PC-9 (cell line): ENCODE measurements around the gene CDH24. TPM values are rescaled to one million over a fixed set of nuclear protein-coding genes. Genes with fewer than 3 reads are reported as not detected.

ENCODE experiments used
- BruUV-seq: library from RNA; stranded (reverse); fragments of 400-500 nt; replicated peaks from 2 replicates; lab custom pipeline; 2021; lab: Mats Ljungman, UMichigan
- CTCF ChIA-PET: fragments of 300-600 bp; sonication (Branson Sonifier 250); formaldehyde crosslinking; loops from one replicate; lab custom pipeline; 2022; ENCODE audit warnings: antibody characterized with exemption; lab: Charles Lee
- POLR2A ChIA-PET: fragments of 300-600 bp; sonication (Branson Sonifier 250); formaldehyde crosslinking; loops from one replicate; lab custom pipeline; 2022; ENCODE audit warnings: antibody characterized with exemption; ENCODE audit not compliant: unreplicated experiment; lab: Charles Lee
- DNase-seq, 2 experiments: peaks; one replicate each; pipeline versions ENCODE4 v3.0.0 to v3.0.0-alpha.2; 2015 to 2022; ENCODE audit warnings: mixed read lengths in 1 of 2
- H2AFZ ChIP-seq: fragments of 200-600 bp; sonication (generic); 2 replicates; pipeline ENCODE4 v1.8.1; 2017; ENCODE audit warnings: antibody characterized with exemption
- H3F3A ChIP-seq: fragments of 200-600 bp; sonication (generic); 2 replicates; pipeline ENCODE4 v1.8.1; 2017; ENCODE audit warnings: antibody characterized with exemption, mild to moderate bottlenecking, low read depth; ENCODE audit not compliant: insufficient read depth
- H3K27ac ChIP-seq: fragments of 200-600 bp; sonication (generic); 2 replicates; pipeline ENCODE4 v1.6.1; 2016; ENCODE audit warnings: mixed run types
- H3K27me3 ChIP-seq: fragments of 200-600 bp; sonication (generic); 2 replicates; pipeline ENCODE4 v1.6.1; 2016; ENCODE audit warnings: low read depth, mixed run types; ENCODE audit not compliant: insufficient read depth
- H3K36me3 ChIP-seq: fragments of 200-600 bp; sonication (generic); 2 replicates; pipeline ENCODE4 v1.6.1; 2016; ENCODE audit warnings: low read depth, mixed run types
- H3K4me1 ChIP-seq: fragments of 200-600 bp; sonication (generic); replicated peaks from 2 replicates; pipeline ENCODE4 v1.6.1; 2016; ENCODE audit warnings: mixed run types; ENCODE audit not compliant: insufficient read depth
- H3K4me2 ChIP-seq: fragments of 200-600 bp; sonication (generic); 2 replicates; pipeline ENCODE4 v1.6.1; 2017; ENCODE audit warnings: mixed run types
- H3K4me3 ChIP-seq: fragments of 200-600 bp; sonication (generic); 2 replicates; pipeline ENCODE4 v1.6.1; 2016; ENCODE audit warnings: mixed run types
- H3K79me2 ChIP-seq: fragments of 200-600 bp; sonication (generic); 2 replicates; pipeline ENCODE4 v1.6.1; 2017; ENCODE audit warnings: low read depth, mixed run types
- H3K9me2 ChIP-seq: fragments of 200-600 bp; sonication (generic); 2 replicates; pipeline ENCODE4 v1.8.1; 2017; ENCODE audit warnings: mild to moderate bottlenecking; ENCODE audit not compliant: insufficient read depth
- H3K9me3 ChIP-seq: fragments of 200-600 bp; sonication (generic); 2 replicates; pipeline ENCODE4 v1.8.1; 2016; ENCODE audit warnings: low read depth; ENCODE audit not compliant: insufficient read depth
- H4K20me1 ChIP-seq: fragments of 200-600 bp; sonication (generic); 2 replicates; pipeline ENCODE4 v1.8.1; 2017; ENCODE audit not compliant: insufficient read depth
- CTCF ChIP-seq: fragments of 200-600 bp; sonication (generic); conservative IDR thresholded peaks from 2 replicates; pipeline ENCODE4 v1.6.1; 2017; ENCODE audit warnings: mixed run types, antibody characterized with exemption, mild to moderate bottlenecking, moderate library complexity
- EZH2 ChIP-seq: fragments of 200-600 bp; sonication (generic); IDR thresholded peaks from 2 replicates; pipeline ENCODE4 v1.8.0; 2017; ENCODE audit warnings: antibody characterized with exemption, low read depth
- intact Hi-C: fragments of 100-400 bp; cut with micrococcal nuclease; formaldehyde crosslinking; loops from one replicate; pipeline ENCODE4 v1.10.0; 2022; ENCODE audit not compliant: unreplicated experiment
- total RNA-seq: library from RNA; stranded (reverse); gene quantifications from 2 replicates; pipeline ENCODE4 v1.2.3, GENCODE V29; 2021

Gene CDH24
- total RNA-seq, 1 experiment from 2014 or later, result 16.4 TPM

- peak overlapping the region; percentile 96 for H3K27ac ChIP-seq
- POLR2A ChIA-PET, result interaction anchor here (0.5 to 1.0 kb wide), 6 partner anchors 19 to 222 kb away, joined by 3 to 4 read pairs (median 3); partner anchors contain the start of gene AJUBA
- peaks cover 9% of the 10 kb centered on the region for H3K4me1 ChIP-seq
- H3K79me2 ChIP-seq, result peaks cover 28% of the 10 kb centered on the region
- intact Hi-C loops, result no loop called here
- H3F3A ChIP-seq, result 0 out of 2 replicates have a peak, but pooled peaks cover 5% of the 10 kb centered on the region
- no peaks in the 10 kb centered on the region for H3K9me3 ChIP-seq
- no peaks in the 10 kb centered on the region for H4K20me1 ChIP-seq
- H3K9me2 ChIP-seq, result no peaks in the 10 kb centered on the region
- H3K4me2 ChIP-seq, result peak overlapping the region; percentile 82
- BruUV-seq, result TSS peak; percentile 58
- CTCF ChIA-PET, result interaction anchor here (0.7 kb wide), 1 partner anchor 35 kb away, joined by 6 read pairs; no protein-coding TSS in a partner anchor
- no peaks in the 10 kb centered on the region for H3K27me3 ChIP-seq
- H3K4me3 ChIP-seq, result peak overlapping the region; percentile 88
- no peaks in the 10 kb centered on the region; the same call in 1 of the 2 replicates for H3K36me3 ChIP-seq
- no peak for DNase-seq
- TF ChIP-seq EZH2 (no peak), CTCF (no peak)
- H2AFZ ChIP-seq, result peak overlapping the region; percentile 85
Measured at GRCh38 chr14:23033801-23034497, 23.4 kb downstream of the CDH24 start.

- H3K27ac ChIP-seq, result no peak overlapping the region
- H3K79me2 ChIP-seq, result peaks cover 28% of the 10 kb centered on the region
- BruUV-seq, result no TSS peak
- POLR2A ChIA-PET, result no interaction called here
- 0 out of 2 replicates have a peak, but pooled peaks cover 5% of the 10 kb centered on the region for H3F3A ChIP-seq
- no peaks in the 10 kb centered on the region for H3K27me3 ChIP-seq
- H3K36me3 ChIP-seq, result no peaks in the 10 kb centered on the region; the same call in 1 of the 2 replicates
- no peaks in the 10 kb centered on the region for H4K20me1 ChIP-seq
- intact Hi-C loops, result no loop called here
- H2AFZ ChIP-seq, result no peak overlapping the region
- no peaks in the 10 kb centered on the region for H3K9me3 ChIP-seq
- no peaks in the 10 kb centered on the region for H3K9me2 ChIP-seq
- H3K4me2 ChIP-seq, result peak overlapping the region; percentile 82
- DNase-seq, result no peak
- H3K4me3 ChIP-seq, result peak overlapping the region; percentile 88; the same call in 1 of the 2 replicates
- TF ChIP-seq CTCF, result no peak
- no peak for TF ChIP-seq EZH2
- CTCF ChIA-PET, result no interaction called here
- H3K4me1 ChIP-seq, result peaks cover 9% of the 10 kb centered on the region
Measured at GRCh38 chr14:23033251-23033727, 24.0 kb downstream of the CDH24 start.

- H3K36me3 ChIP-seq, result no peaks in the 10 kb centered on the region; the same call in 1 of the 2 replicates
- H3K4me3 ChIP-seq, result no peak overlapping the region
- peaks cover 9% of the 10 kb centered on the region for H3K4me1 ChIP-seq
- H3K27ac ChIP-seq, result no peak overlapping the region
- H3F3A ChIP-seq, result 0 out of 2 replicates have a peak, but pooled peaks cover 5% of the 10 kb centered on the region
- peaks cover 28% of the 10 kb centered on the region for H3K79me2 ChIP-seq
- POLR2A ChIA-PET, result no interaction called here
- DNase-seq, result no peak
- H2AFZ ChIP-seq, result no peak overlapping the region
- H3K9me2 ChIP-seq, result no peaks in the 10 kb centered on the region
- intact Hi-C loops, result no loop called here
- CTCF ChIA-PET, result no interaction called here
- no peaks in the 10 kb centered on the region for H4K20me1 ChIP-seq
- no TSS peak for BruUV-seq
- H3K4me2 ChIP-seq, result no peak overlapping the region
- H3K27me3 ChIP-seq, result no peaks in the 10 kb centered on the region
- H3K9me3 ChIP-seq, result no peaks in the 10 kb centered on the region
- TF ChIP-seq CTCF, result no peak
- no peak for TF ChIP-seq EZH2
Measured at GRCh38 chr14:23030936-23031335, 26.4 kb downstream of the CDH24 start.
